Measurements from ENCODE around the gene ZHX3. TPM values are rescaled to one million over a fixed set of nuclear protein-coding genes. Genes with fewer than 3 reads are reported as not detected.

Gene ZHX3
- total RNA-seq, 4 donors from 2014 or later: 19.2 to 32.9 (median 31.4) TPM

DNA sequence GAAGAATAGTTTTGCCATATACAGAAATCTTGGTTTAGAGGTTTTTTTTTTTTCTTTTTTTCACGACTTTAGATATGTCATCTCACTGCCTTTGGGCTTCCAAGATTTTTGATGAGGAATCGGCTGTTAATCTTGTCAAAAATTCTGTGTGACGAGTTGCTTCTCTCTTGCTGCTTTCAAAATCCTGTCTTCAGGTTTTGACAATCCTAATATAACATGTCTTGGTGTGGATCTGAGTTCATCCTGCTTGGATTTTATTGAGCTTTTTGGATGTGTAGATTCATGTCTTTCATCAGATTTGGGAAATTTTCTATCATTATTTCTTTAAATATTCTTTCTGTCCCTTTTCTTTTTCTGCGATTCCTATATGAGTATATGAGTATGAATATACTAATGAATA lies 119.1 kb downstream of the ZHX3 start:
- 95% methylated on average over 4 of the region's 4 CpGs for WGBS

DNA sequence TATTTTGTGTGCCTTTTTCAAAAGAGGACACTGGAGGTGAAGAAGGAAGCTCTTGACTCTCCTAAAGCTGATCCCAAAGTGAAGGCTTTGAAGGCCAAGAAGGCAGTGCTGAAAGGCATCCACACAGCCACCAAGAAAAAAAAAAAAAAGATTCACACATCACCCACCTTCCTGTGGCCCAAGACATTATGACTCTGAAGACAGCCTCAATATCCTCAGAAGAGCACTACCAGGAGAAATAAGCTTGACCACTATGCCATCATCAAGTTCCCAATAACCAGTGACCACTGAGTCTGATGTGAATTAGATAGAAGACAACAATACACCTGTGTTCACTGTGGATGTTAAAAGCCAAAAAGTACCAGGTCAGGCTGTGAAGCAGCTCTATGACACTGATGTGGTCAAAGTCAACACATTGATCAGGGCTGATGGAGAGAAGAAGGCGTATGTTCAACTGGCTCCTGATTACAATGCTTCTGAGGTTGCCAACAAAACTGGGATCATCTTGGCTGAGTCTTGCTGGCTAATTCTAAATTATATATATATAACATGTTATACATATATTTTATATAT lies 120.8 kb downstream of the ZHX3 start:
- TF ChIP-seq, protein P1, sequence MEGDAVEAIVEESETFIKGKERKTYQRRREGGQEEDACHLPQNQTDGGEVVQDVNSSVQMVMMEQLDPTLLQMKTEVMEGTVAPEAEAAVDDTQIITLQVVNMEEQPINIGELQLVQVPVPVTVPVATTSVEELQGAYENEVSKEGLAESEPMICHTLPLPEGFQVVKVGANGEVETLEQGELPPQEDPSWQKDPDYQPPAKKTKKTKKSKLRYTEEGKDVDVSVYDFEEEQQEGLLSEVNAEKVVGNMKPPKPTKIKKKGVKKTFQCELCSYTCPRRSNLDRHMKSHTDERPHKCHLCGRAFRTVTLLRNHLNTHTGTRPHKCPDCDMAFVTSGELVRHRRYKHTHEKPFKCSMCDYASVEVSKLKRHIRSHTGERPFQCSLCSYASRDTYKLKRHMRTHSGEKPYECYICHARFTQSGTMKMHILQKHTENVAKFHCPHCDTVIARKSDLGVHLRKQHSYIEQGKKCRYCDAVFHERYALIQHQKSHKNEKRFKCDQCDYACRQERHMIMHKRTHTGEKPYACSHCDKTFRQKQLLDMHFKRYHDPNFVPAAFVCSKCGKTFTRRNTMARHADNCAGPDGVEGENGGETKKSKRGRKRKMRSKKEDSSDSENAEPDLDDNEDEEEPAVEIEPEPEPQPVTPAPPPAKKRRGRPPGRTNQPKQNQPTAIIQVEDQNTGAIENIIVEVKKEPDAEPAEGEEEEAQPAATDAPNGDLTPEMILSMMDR (IDR thresholded peaks at IDR 0.05): no peak
- TF ChIP-seq EP300 (IDR thresholded peaks at IDR 0.05): no peak
- no peak for TF ChIP-seq POLR2AphosphoS5 (IDR thresholded peaks at IDR 0.05)
- no peak for TF ChIP-seq POLR2A (IDR thresholded peaks at IDR 0.05)
- Histone ChIP-seq H3K4me3 (no peak overlapping the region), H3K36me3 (peaks cover 14% of the 10 kb centered on the region), H3K9me3 (peaks cover 7% of the 10 kb centered on the region), H3K27ac (no peak overlapping the region), H3K27me3 (no peaks in the 10 kb centered on the region), H3K4me1 (no peaks in the 10 kb centered on the region)
- no peak for DNase-seq (ENCODE audit: low spot score in 2 of 2)
- 100% methylated on average over 1 of the region's 1 CpG for WGBS

More for the DNA sequence above, 119.1 kb downstream of the ZHX3 start:
- Histone ChIP-seq H3K27me3 (no peaks in the 10 kb centered on the region), H3K27ac (no peak overlapping the region), H3K4me3 (no peak overlapping the region), H3K9me3 (peaks cover 7% of the 10 kb centered on the region), H3K4me1 (no peaks in the 10 kb centered on the region), H3K36me3 (peaks cover 16% of the 10 kb centered on the region)
- DNase-seq (ENCODE audit: low spot score in 2 of 2): no peak
- TF ChIP-seq EP300 (IDR thresholded peaks at IDR 0.05) (no peak), POLR2AphosphoS5 (IDR thresholded peaks at IDR 0.05) (no peak), POLR2A (IDR thresholded peaks at IDR 0.05) (no peak)
- TF ChIP-seq, protein P1 (IDR thresholded peaks at IDR 0.05): no peak

DNA sequence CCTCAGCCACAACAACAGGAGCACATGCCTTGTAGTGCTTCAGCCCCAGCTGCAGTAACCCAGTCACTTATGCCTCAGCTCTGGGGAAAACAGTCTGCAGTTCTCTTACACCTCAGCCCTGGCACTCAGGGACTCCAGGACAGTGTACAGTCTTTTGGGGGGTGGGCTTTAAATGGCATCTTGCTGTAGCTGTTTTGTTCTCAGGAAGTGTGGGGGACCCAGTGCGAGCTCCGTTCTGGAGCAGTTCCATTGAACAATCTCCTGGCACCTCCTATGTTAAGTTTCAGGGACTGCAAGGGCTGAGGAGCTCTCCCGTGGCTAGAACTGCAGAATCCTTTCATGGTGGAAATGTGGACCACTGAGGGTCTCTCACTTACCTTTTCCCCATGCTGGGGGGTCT lies 125.0 kb downstream of the ZHX3 start:
- H3K27me3 ChIP-seq: no peaks in the 10 kb centered on the region
- H3K36me3 ChIP-seq: peaks cover 11% of the 10 kb centered on the region
- 100% methylated on average over 1 of the region's 3 CpGs for WGBS
- no peak overlapping the region for H3K27ac ChIP-seq
- TF ChIP-seq POLR2A (IDR thresholded peaks at IDR 0.05): no peak
- no peak for TF ChIP-seq EP300 (IDR thresholded peaks at IDR 0.05)
- TF ChIP-seq POLR2AphosphoS5 (IDR thresholded peaks at IDR 0.05): no peak
- TF ChIP-seq, protein P1 (IDR thresholded peaks at IDR 0.05): no peak
- peaks cover 10% of the 10 kb centered on the region for H3K9me3 ChIP-seq
- H3K4me1 ChIP-seq: no peaks in the 10 kb centered on the region
- DNase-seq (ENCODE audit: low spot score in 2 of 2): no peak
- H3K4me3 ChIP-seq: no peak overlapping the region

DNA sequence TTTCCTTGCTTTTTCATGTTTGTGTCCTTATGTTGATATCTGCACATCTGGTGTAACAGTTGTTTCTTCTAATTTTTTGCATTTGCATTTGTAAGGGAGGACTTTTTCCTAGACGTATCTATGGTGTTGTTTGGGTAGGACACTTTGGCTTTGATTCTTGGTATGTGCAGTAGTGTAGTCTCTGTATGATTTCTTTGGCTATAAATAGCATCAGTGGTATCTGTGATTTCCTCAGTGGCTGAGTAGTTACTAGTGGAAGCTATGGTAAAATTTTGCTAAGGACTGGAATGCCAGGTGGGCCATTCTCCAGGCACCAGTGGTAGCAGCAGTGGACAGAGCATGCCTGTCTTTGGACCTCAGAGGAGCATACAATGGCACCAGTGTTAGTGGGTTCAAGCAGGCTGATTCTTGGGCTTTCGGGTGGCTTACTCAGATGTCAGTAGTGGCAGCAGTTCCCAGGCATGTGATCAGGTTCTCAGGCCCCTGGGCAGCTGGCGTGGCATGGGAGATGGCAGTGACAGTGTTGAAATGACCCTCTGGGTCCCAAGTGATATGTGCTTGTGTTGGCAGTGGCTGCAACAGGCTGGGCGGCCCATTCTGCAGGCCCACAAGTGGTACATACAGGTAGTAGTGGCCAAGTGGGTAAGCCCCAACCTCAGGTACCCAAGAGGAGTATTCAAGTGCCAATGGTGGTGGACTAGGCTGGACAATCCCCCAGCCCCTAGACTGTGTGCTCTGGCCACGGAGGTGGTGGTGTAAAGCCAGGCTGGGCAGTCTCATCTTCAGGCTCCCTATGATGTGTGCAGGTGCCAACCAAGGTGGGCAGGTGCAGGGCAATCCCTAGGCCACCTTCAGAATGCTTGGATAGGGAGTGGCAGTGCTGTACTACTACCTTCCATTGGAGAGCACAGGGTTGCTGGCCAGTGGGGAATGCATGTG lies 125.7 kb downstream of the ZHX3 start:
- TF ChIP-seq, protein P1 (IDR thresholded peaks at IDR 0.05): no peak
- TF ChIP-seq POLR2A (IDR thresholded peaks at IDR 0.05) (no peak), POLR2AphosphoS5 (IDR thresholded peaks at IDR 0.05) (no peak), EP300 (IDR thresholded peaks at IDR 0.05) (no peak)
- H3K36me3 ChIP-seq: peaks cover 11% of the 10 kb centered on the region
- H3K4me3 ChIP-seq: no peak overlapping the region
- H3K27me3 ChIP-seq: no peaks in the 10 kb centered on the region
- no peak for DNase-seq (ENCODE audit: low spot score in 2 of 2)
- H3K27ac ChIP-seq: no peak overlapping the region
- peaks cover 10% of the 10 kb centered on the region for H3K9me3 ChIP-seq
- 93% methylated on average over 3 of the region's 5 CpGs for WGBS
- H3K4me1 ChIP-seq: no peaks in the 10 kb centered on the region

DNA sequence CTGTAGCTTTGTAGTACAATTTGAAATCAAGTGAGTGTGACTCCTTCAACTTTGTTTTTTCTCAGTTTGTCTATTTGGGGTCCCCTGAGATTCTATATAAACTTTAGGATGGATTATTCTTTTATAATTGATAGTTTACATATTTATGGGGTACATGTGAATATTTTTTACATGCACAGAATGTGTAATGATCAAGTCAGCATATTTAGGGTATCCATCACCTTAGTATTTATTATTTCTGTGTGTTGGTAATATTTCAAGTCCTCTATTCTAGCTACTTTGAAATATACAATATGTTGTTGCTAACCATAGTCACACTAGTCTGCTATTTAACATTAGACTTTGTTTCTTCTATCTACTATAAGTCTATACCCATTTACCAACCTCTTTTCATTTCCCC lies 129.9 kb downstream of the ZHX3 start:
- peaks cover 15% of the 10 kb centered on the region for H3K36me3 ChIP-seq
- no peak overlapping the region for H3K4me3 ChIP-seq
- peaks cover 10% of the 10 kb centered on the region for H3K9me3 ChIP-seq
- no peaks in the 10 kb centered on the region for H3K27me3 ChIP-seq
- peaks cover 3% of the 10 kb centered on the region for H3K4me1 ChIP-seq
- no peak for TF ChIP-seq POLR2A (IDR thresholded peaks at IDR 0.05)
- no peak for TF ChIP-seq EP300 (IDR thresholded peaks at IDR 0.05)
- TF ChIP-seq POLR2AphosphoS5 (IDR thresholded peaks at IDR 0.05): no peak
- TF ChIP-seq, protein P1 (IDR thresholded peaks at IDR 0.05): no peak
- H3K27ac ChIP-seq: no peak overlapping the region
- DNase-seq (ENCODE audit: low spot score in 2 of 2): no peak

All from suprapubic skin (tissue), 4 donors.